HG03045 (cell line): Measurements from ENCODE around the gene C5orf63.
"Not testable (repeated sequence)": the region's sequence is repeated elsewhere in the genome, so short reads cannot be mapped to it uniquely, and the experiment has no call there.

Experiments used
- ATAC-seq: cut with Tn5 transposase; IDR thresholded peaks from one replicate; pipeline ENCODE4 v1.9.1; 2021; ENCODE audit warnings: mild to moderate bottlenecking, moderate library complexity; ENCODE audit not compliant: unreplicated experiment

C5orf63 gene

GRCh38 chr5:127076315-127077129 is 3.2 kb upstream of the C5orf63 start:
- ATAC-seq = no peak

GRCh38 chr5:127074466-127074865 is 1.2 kb upstream of the C5orf63 start:
- no peak for ATAC-seq

- no peak for ATAC-seq
These were observed 3.1 kb downstream of the C5orf63 start for GRCh38 chr5:127070243-127070642.

DNA sequence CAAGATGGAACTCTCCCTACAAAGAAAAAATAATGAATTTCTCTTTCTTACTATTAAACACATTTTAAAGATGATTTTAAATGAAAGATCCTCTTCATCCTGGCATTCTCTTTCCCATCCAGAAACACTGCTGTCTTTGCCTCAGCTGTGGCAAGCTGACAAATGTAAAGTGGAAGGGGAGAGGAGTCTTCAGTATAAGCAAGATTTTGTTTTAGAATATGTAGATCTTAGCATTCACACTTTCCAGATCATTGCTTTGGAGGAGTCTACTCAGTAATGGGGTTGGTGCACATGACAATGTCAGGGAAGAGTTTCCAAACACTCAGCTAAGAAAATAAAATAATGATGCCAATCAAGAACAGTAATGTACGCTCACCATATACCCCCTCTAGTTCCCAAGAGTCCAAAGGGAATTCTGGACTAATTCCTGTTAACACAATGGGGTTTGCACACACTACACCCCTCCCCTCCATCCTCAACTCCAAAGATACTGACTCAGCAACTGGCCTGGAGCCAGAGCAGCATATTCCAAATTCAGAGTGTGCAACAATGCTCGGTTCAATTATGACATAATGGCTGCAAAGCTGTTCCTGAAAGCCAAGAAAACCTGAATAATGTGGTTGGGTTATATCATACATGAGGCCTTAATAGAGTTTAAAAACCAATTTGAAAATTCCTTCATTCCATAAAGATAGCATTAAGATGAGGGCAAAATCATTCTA is 4.6 kb downstream of the C5orf63 start:
- ATAC-seq = no peak

DNA sequence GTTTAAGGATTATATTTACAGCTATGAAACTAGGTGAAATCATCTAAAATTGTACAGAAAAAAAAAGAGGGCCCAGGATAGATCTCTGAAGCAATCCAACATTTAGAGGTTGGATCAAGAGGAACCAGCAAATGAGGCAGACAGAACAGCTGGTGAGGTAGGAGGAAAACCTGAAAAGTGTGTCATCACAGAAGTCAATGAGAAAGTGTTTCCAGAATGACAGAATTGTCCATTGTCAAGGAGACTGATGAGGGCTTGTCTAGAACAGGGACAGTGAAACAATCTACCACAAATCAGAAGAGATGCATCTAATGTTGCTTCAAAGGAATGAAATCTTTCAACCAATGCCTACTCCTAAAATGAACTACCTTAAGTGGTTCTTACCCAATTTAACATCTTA is 6.6 kb downstream of the C5orf63 start:
- no peak for ATAC-seq

DNA sequence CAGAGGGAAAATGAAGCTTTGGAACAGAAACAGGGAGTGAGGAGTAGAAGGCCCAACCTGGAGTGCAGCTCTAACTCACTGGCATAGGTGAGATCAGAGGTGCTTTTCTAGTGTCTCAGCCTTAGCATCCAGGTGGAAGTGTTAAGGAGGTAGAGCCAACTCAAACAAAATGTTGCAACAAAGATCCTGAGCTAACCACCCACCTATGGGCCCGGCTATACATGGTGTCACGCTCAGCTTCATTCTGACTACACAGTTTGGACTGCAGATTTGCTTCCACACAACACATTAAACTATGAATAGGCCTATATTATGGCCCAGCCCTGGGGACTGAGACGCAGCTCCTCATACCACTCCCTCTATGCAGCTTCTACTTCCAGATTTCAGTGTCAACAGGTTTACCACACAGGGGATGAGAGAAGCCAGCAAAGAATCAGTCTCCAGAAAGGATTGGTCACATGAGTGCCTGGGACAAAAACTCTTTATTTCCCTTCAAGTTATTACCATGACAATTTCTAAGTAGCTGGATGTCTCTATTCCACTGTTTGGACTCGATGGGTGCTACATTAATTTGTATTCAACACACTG is 9.0 kb downstream of the C5orf63 start:
- no peak for ATAC-seq

DNA sequence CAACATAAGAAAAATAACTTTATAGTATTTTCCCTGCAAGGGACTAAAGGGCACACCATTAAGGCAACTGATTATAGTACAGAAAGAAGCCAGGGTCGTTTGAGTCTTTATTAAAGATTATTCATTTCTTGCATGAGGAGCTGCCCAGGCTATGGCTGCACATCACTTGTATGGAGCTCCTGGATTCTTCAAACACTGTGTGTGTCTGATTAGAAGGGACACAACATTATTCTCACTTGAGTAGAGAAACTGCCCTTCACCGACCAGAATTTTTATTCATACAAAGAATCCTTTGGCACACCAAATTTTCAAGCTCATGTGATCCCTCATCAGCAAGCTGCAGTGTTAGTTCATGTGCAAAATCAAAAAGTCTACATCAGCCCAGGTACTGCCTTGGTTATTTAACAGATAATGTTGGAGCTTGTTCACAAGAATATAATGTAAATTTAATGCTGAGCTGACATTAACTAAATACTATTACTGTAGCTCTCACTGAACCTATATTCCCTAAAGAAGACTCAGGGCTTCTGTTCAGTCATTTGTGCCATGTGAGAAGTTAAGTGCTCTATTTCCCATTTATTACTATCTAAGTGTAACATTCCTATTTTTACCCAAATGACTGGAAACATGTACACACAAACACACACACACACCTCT is 9.9 kb downstream of the C5orf63 start:
- no peak for ATAC-seq

- no peak for ATAC-seq
These were observed 11.3 kb downstream of the C5orf63 start for GRCh38 chr5:127061956-127062355.

GRCh38 chr5:127061537-127061936 is 11.8 kb downstream of the C5orf63 start:
- no peak for ATAC-seq

GRCh38 chr5:127060470-127060985 is 12.8 kb downstream of the C5orf63 start:
- peak; percentile 47 for ATAC-seq

GRCh38 chr5:127056896-127057295 is 16.4 kb downstream of the C5orf63 start:
- no peak for ATAC-seq

- ATAC-seq = no peak
These were observed 17.2 kb downstream of the C5orf63 start for GRCh38 chr5:127055880-127056653.

- not testable (repeated sequence) for ATAC-seq
These were observed 19.8 kb downstream of the C5orf63 start for GRCh38 chr5:127053551-127053950.

- ATAC-seq = no peak
These were observed 20.3 kb downstream of the C5orf63 start for GRCh38 chr5:127053049-127053448.

DNA sequence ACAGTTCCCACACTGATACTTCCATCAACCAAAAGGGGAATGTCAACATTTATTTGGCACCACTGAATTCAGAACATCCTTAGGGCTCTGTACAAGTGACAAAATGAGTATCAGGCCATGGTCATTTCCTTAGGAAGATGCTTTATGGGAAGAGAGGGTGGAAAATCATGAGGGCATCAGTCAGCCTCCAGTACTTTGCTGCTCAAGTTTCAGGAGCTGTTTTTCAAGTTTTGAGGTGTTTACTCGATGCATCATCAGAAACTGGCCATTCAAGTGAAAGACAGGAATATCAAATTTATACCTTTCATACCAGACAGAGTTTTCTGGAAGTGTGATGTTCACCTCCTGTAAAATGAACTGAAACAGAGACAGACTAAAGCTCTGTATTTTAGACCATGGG is 21.7 kb downstream of the C5orf63 start:
- ATAC-seq = no peak

DNA sequence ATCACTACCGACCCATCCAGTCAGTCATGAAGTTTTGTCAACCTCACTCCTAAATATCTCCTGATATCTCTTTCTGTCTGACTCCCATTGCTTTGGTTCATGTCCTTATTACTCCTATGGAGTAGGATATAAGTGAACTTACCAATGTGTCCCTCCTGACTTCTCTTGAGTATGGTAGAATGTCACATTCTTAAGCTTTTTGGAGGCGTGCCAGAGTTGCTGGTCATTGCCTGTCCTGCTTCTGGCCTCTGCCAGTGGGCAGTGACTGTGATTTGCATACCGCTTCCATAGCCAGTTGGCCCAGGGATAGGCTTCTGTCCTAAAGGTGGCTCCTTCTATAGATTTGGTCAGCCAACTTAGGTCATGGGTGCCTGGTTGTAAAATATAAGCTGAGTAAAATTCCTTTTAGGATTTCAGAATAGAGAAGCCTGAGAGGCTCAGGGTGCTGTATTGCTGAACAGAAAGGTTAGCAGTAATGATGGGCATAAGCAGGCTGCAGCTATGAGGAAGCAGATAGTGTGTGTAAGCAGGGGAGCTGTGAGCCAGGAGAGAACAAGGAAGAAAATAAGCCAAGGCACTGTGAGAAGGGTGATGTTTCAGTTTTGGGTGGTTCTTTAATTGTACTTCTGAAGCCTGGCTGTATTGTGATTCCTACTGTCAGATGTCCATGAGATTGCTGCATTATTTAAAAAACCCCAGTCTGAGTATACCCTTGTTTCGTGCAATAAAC is 26.8 kb downstream of the C5orf63 start:
- ATAC-seq = no peak

DNA sequence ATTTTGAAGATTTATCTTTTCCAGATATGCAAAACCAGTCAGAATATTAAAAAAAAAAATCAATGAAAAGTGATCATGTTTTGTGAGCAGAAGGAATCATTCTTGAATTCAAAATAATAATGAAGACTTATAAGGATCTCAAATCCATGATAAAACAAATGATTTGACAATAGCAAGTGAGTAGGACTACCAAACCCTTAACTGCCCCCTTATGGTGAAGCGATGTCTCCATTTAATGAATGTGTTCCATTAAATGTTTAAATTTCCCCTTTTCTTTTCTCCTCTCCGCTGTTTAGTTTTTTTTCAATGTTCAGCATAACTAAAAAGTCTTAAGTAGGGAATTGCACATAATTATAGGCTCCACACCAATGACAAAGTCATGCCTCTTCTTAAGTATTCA is 30.7 kb downstream of the C5orf63 start:
- no peak for ATAC-seq

DNA sequence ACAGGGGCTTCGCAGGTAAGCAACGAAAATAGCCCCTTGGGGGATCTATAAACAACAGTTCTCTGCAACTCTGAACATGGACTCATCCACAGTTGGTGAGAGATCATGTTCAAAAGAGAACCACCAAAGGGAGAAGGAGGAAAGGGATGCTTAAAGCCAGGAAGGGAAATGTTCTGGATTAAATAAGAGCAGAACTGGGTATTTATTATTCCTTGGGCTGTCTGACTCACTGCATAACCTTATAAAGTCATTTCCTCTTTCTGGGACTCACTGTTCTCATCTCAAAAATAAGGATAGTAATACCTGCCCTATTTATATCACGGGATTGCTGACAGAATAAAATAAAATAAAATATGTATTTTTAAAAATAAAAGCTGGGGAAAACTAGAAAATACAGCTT is 31.7 kb downstream of the C5orf63 start:
- ATAC-seq = no peak

- no peak for ATAC-seq
These were observed 32.3 kb downstream of the C5orf63 start for GRCh38 chr5:127040796-127041520.
